Esophagus muscularis mucosa (tissue), 4 donors: ENCODE data around the gene COL27A1.

Experiments
- CTCF ChIP-seq, 3 experiments: fragments of 200-600 bp in 2 of 3; fragments of 450-650 bp in 1 of 3; sonication (generic) in 2 of 3; IDR thresholded peaks; one replicate each; pipeline ENCODE4 v1.5.1; 2017 to 2019; ENCODE audit warnings: antibody characterized with exemption in 3 of 3, mild to moderate bottlenecking in 2 of 3, moderate library complexity in 1 of 3
- EP300 ChIP-seq: sonication (generic); formaldehyde crosslinking; IDR thresholded peaks from one replicate; pipeline ENCODE4 v1.6.1; 2017; ENCODE audit warnings: antibody characterized with exemption
- POLR2A ChIP-seq: fragments of 450-650 bp; IDR thresholded peaks from one replicate; pipeline ENCODE4 v1.6.1; 2017; ENCODE audit warnings: antibody characterized with exemption, moderate library complexity, mild to moderate bottlenecking, low read depth
- POLR2AphosphoS5 ChIP-seq, 2 donors: sonication (generic); formaldehyde crosslinking; IDR thresholded peaks; one replicate each; pipeline ENCODE4 v1.6.1; 2017; ENCODE audit warnings: antibody characterized with exemption in 2 of 2

- TF ChIP-seq CTCF (IDR thresholded peaks at IDR 0.05) (no peak), EP300 (no peak), POLR2A (no peak), POLR2AphosphoS5 (IDR thresholded peaks at IDR 0.05) (no peak)
Measured at GRCh38 chr9:114177423-114178064, 22.2 kb downstream of the COL27A1 start.
